HEK293 (cell line): Measurements from ENCODE around the gene XRN1.

Source experiments
- CTCF ChIA-PET: fragments of 350-600 bp; formaldehyde crosslinking; extraction: SDS; loops from one replicate; lab custom pipeline; 2021; ENCODE audit warnings: antibody characterized with exemption; lab: Yijun Ruan, JAX
- POLR2A ChIA-PET: fragments of 300-600 bp; formaldehyde crosslinking; extraction: SDS; loops from one replicate; lab custom pipeline; 2020; ENCODE audit warnings: antibody characterized with exemption, inconsistent platforms; lab: Yijun Ruan, JAX
- H3K27ac ChIP-seq: fragments of 200-500 bp; sonication (Bioruptor generic); 2 replicates; pipeline ENCODE4 v1.5.1; 2014; ENCODE audit warnings: low read depth, low read length, control low read depth, inconsistent platforms; ENCODE audit errors: extremely low read depth
- H3K36me3 ChIP-seq, 2 experiments: fragments of 200-500 bp in 1 of 2; sonication (Bioruptor generic) in 1 of 2; 1 replicate in 1 of 2; 2 replicates in 1 of 2; pipeline ENCODE4 v1.5.1; 2014 to 2017; ENCODE audit warnings: inconsistent platforms in 2 of 2, low read length in 2 of 2; ENCODE audit not compliant: control insufficient read depth in 2 of 2, insufficient read depth in 1 of 2
- H3K4me1 ChIP-seq: fragments of 200-500 bp; sonication (Bioruptor generic); 2 replicates; pipeline ENCODE4 v1.5.1; 2014; ENCODE audit warnings: mild to moderate bottlenecking, low read length, inconsistent platforms; ENCODE audit not compliant: control insufficient read depth, insufficient read depth
- H3K4me3 ChIP-seq: 2 replicates; pipeline ENCODE4 v1.5.1; 2011; ENCODE audit warnings: low read depth, mild to moderate bottlenecking, control low read depth, low read length, moderate library complexity
- H3K9me3 ChIP-seq: fragments of 200-500 bp; sonication (Bioruptor generic); 2 replicates; pipeline ENCODE4 v1.5.1; 2014; ENCODE audit warnings: low read depth, low read length, inconsistent platforms; ENCODE audit not compliant: control insufficient read depth, insufficient read depth
- KLF9 ChIP-seq: fragments of 450-650 bp; formaldehyde crosslinking; IDR thresholded peaks from 2 replicates; pipeline ENCODE4 v1.5.1; 2016; ENCODE audit warnings: missing biosample characterization, missing genetic modification characterization, low read depth
- OVOL3 ChIP-seq: fragments of 450-650 bp; formaldehyde crosslinking; IDR thresholded peaks from 2 replicates; pipeline ENCODE4 v1.5.1; 2016; ENCODE audit warnings: missing biosample characterization, missing genetic modification characterization
- PRDM1 ChIP-seq: fragments of 450-650 bp; formaldehyde crosslinking; IDR thresholded peaks from 2 replicates; pipeline ENCODE4; 2016; ENCODE audit warnings: missing biosample characterization, missing genetic modification characterization
- REPIN1 ChIP-seq: fragments of 450-650 bp; formaldehyde crosslinking; IDR thresholded peaks from 2 replicates; pipeline ENCODE4 v1.5.1; 2017; ENCODE audit warnings: missing biosample characterization, missing genetic modification characterization, low read depth
- YY2 ChIP-seq: fragments of 450-650 bp; formaldehyde crosslinking; IDR thresholded peaks from 2 replicates; pipeline ENCODE4 v1.5.1; 2016; ENCODE audit warnings: missing biosample characterization, missing genetic modification characterization
- ZBTB7A ChIP-seq: fragments of 450-650 bp; formaldehyde crosslinking; IDR thresholded peaks from 2 replicates; pipeline ENCODE4 v1.5.1; 2016; ENCODE audit warnings: low read depth, missing biosample characterization, missing genetic modification characterization
- ZNF121 ChIP-seq: fragments of 450-650 bp; formaldehyde crosslinking; IDR thresholded peaks from 2 replicates; pipeline ENCODE4 v1.5.1; 2016; ENCODE audit warnings: missing biosample characterization, missing genetic modification characterization
- ZNF155 ChIP-seq: fragments of 450-650 bp; formaldehyde crosslinking; IDR thresholded peaks from 2 replicates; pipeline ENCODE4 v1.5.1; 2016; ENCODE audit warnings: missing biosample characterization, missing genetic modification characterization
- ZNF350 ChIP-seq: fragments of 450-650 bp; formaldehyde crosslinking; IDR thresholded peaks from 2 replicates; pipeline ENCODE4 v1.5.0; 2017; ENCODE audit warnings: missing biosample characterization, mild to moderate bottlenecking, missing genetic modification characterization
- ZNF423 ChIP-seq: fragments of 450-650 bp; formaldehyde crosslinking; IDR thresholded peaks from 2 replicates; pipeline ENCODE4 v1.5.1; 2016; ENCODE audit warnings: missing biosample characterization, missing genetic modification characterization
- ZNF521 ChIP-seq: fragments of 450-650 bp; formaldehyde crosslinking; IDR thresholded peaks from 2 replicates; pipeline ENCODE4 v1.5.1; 2017; ENCODE audit warnings: missing biosample characterization, mild to moderate bottlenecking, missing genetic modification characterization
- ZNF544 ChIP-seq: fragments of 450-650 bp; formaldehyde crosslinking; IDR thresholded peaks from 2 replicates; pipeline ENCODE4 v1.5.0; 2017; ENCODE audit warnings: missing biosample characterization, missing genetic modification characterization
- ZNF596 ChIP-seq: fragments of 450-650 bp; IDR thresholded peaks from 2 replicates; pipeline ENCODE4 v1.5.0; 2018; ENCODE audit warnings: missing biosample characterization, mild to moderate bottlenecking, missing genetic modification characterization, moderate library complexity
- ZNF610 ChIP-seq: fragments of 450-650 bp; formaldehyde crosslinking; IDR thresholded peaks from 2 replicates; pipeline ENCODE4 v1.5.1; 2016; ENCODE audit warnings: missing biosample characterization, missing genetic modification characterization, borderline replicate concordance
- ZNF626 ChIP-seq: fragments of 450-650 bp; sonication (Bioruptor Pico); formaldehyde crosslinking; IDR thresholded peaks from 2 replicates; pipeline ENCODE4 v1.5.1; 2018; ENCODE audit warnings: missing biosample characterization, missing genetic modification characterization, inconsistent platforms
- ZNF777 ChIP-seq: fragments of 450-650 bp; formaldehyde crosslinking; IDR thresholded peaks from 2 replicates; pipeline ENCODE4 v1.5.1; 2017; ENCODE audit warnings: missing biosample characterization, missing genetic modification characterization, borderline replicate concordance
- TF ChIP-seq, protein P1 (sequence below): fragments of 450-650 bp; formaldehyde crosslinking; IDR thresholded peaks from 2 replicates; pipeline ENCODE4 v1.5.1; 2016; ENCODE audit warnings: missing biosample characterization, missing genetic modification characterization, borderline replicate concordance
- TF ChIP-seq, protein P2 (sequence below): fragments of 450-650 bp; formaldehyde crosslinking; IDR thresholded peaks from 2 replicates; pipeline ENCODE4 v1.5.1; 2017; ENCODE audit warnings: missing biosample characterization, missing genetic modification characterization
- TF ChIP-seq, protein P3 (sequence below): fragments of 450-650 bp; formaldehyde crosslinking; IDR thresholded peaks from 2 replicates; pipeline ENCODE4 v1.5.1; 2016; ENCODE audit warnings: missing biosample characterization, missing genetic modification characterization

XRN1 gene

DNA sequence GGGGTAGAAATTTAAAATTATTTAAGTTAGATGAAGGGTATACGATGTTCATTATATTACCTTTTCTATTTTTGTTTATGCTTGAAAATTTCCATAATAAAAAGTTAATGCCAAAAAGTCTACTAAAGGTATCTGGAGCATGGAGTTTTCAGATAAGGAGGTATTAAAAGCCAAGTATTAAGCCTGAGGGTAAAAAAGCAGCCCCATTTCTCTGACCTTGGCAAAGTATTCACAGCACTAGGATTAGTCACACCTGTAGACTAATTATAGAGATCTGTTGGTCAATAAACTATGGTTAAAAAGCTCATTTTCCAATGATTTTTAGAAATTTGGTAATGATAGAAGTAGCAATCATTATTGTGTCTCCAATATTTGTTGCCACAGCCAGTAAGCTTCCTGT is 23.1 kb downstream of the XRN1 start (continued):
- TF ChIP-seq, protein P1, sequence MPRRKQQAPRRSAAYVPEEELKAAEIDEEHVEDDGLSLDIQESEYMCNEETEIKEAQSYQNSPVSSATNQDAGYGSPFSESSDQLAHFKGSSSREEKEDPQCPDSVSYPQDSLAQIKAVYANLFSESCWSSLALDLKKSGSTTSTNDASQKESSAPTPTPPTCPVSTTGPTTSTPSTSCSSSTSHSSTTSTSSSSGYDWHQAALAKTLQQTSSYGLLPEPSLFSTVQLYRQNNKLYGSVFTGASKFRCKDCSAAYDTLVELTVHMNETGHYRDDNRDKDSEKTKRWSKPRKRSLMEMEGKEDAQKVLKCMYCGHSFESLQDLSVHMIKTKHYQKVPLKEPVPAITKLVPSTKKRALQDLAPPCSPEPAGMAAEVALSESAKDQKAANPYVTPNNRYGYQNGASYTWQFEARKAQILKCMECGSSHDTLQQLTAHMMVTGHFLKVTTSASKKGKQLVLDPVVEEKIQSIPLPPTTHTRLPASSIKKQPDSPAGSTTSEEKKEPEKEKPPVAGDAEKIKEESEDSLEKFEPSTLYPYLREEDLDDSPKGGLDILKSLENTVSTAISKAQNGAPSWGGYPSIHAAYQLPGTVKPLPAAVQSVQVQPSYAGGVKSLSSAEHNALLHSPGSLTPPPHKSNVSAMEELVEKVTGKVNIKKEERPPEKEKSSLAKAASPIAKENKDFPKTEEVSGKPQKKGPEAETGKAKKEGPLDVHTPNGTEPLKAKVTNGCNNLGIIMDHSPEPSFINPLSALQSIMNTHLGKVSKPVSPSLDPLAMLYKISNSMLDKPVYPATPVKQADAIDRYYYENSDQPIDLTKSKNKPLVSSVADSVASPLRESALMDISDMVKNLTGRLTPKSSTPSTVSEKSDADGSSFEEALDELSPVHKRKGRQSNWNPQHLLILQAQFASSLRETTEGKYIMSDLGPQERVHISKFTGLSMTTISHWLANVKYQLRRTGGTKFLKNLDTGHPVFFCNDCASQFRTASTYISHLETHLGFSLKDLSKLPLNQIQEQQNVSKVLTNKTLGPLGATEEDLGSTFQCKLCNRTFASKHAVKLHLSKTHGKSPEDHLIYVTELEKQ (tag by site-specific recombination): no peak
- TF ChIP-seq ZNF121 (tag by site-specific recombination) (no peak), ZNF626 (no peak), PRDM1 (tag by site-specific recombination) (no peak), ZNF423 (tag by site-specific recombination) (no peak)

DNA sequence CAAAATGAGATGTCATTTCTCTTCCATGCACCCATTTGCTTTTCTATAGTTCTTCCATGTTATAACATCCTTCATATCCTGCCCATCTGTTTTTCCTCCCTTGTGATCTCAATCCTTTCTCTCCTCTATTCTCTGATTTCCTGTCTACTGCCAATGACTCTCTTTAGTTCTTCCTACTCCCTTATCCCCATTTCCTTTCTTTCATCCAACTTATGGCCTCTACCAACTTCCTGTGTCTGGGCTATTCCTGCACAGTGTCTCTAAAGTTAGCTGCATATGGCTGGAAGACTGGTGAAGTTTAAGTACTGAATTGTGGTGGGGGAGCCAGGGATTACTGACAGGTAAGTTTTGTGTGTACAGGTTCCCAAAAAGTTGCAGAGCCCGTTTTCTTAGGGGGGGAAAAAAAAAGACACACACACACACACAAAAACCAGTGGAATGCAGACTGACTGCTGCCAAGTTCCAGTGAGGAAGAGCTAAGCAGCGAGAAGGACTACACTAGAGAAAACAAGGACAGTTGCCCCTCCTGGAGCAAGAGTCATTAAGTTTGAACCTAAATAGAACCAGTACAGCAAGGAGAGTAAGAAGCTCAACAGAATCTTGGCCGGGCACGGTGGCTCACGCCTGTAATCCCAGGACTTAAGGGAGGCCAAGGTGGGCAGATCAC is 28.8 kb downstream of the XRN1 start:
- no peak overlapping the region for H3K4me3 ChIP-seq
- H3K4me1 ChIP-seq: no peaks in the 10 kb centered on the region
- no peaks in the 10 kb centered on the region for H3K9me3 ChIP-seq
- CTCF ChIA-PET: no interaction called here
- POLR2A ChIA-PET: no interaction called here
- peaks cover 10 to 76% of the 10 kb centered on the region in 2 experiments for H3K36me3 ChIP-seq
- H3K27ac ChIP-seq: no peak overlapping the region
- TF ChIP-seq ZNF544 (tag by site-specific recombination): no peak
- no peak for TF ChIP-seq ZNF155
- TF ChIP-seq YY2 (tag by site-specific recombination): no peak
- TF ChIP-seq ZNF521 (tag by site-specific recombination): no peak
- TF ChIP-seq ZNF610 (tag by site-specific recombination): no peak
- TF ChIP-seq OVOL3 (tag by site-specific recombination): no peak
- no peak for TF ChIP-seq ZNF777 (tag by site-specific recombination)
- TF ChIP-seq, protein P2, sequence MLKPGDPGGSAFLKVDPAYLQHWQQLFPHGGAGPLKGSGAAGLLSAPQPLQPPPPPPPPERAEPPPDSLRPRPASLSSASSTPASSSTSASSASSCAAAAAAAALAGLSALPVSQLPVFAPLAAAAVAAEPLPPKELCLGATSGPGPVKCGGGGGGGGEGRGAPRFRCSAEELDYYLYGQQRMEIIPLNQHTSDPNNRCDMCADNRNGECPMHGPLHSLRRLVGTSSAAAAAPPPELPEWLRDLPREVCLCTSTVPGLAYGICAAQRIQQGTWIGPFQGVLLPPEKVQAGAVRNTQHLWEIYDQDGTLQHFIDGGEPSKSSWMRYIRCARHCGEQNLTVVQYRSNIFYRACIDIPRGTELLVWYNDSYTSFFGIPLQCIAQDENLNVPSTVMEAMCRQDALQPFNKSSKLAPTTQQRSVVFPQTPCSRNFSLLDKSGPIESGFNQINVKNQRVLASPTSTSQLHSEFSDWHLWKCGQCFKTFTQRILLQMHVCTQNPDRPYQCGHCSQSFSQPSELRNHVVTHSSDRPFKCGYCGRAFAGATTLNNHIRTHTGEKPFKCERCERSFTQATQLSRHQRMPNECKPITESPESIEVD: no peak
- TF ChIP-seq, protein P3, sequence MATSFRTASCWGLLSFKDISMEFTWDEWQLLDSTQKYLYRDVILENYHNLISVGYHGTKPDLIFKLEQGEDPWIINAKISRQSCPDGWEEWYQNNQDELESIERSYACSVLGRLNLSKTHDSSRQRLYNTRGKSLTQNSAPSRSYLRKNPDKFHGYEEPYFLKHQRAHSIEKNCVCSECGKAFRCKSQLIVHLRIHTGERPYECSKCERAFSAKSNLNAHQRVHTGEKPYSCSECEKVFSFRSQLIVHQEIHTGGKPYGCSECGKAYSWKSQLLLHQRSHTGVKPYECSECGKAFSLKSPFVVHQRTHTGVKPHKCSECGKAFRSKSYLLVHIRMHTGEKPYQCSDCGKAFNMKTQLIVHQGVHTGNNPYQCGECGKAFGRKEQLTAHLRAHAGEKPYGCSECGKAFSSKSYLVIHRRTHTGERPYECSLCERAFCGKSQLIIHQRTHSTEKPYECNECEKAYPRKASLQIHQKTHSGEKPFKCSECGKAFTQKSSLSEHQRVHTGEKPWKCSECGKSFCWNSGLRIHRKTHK (tag by site-specific recombination): no peak
- TF ChIP-seq KLF9 (tag by site-specific recombination): no peak
- TF ChIP-seq ZNF350 (tag by site-specific recombination): no peak
- no peak for TF ChIP-seq ZBTB7A (tag by site-specific recombination)
- TF ChIP-seq ZNF596: no peak
- no peak for TF ChIP-seq REPIN1 (tag by site-specific recombination)
